CD14-positive monocyte (primary cell): ENCODE measurements around the gene STK31. TPM values are rescaled to one million over a fixed set of nuclear protein-coding genes. Genes with fewer than 3 reads are reported as not detected.

Source experiments
- DNase-seq, 3 donors: peaks; one replicate each; pipeline ENCODE4 v3.0.0-alpha.2; 2011 to 2022
- H2AFZ ChIP-seq: 2 replicates; pipeline ENCODE4 v1.6.0; 2012; ENCODE audit warnings: mild to moderate bottlenecking, low read depth, low read length, inconsistent platforms; ENCODE audit not compliant: insufficient read depth, poor library complexity, severe bottlenecking
- H3K27ac ChIP-seq, 2 donors: 1 replicate in 1 of 2; 2 replicates in 1 of 2; pipeline ENCODE4 v1.5.1; 2012 to 2013; ENCODE audit warnings: low read length in 2 of 2, control low read depth in 1 of 2, inconsistent platforms in 1 of 2, low read depth in 1 of 2, mild to moderate bottlenecking in 1 of 2
- H3K27me3 ChIP-seq, 2 donors: one replicate each; pipeline versions ENCODE4 v1.6.0 to v1.6.1; 2011 to 2013; ENCODE audit warnings: low read length in 2 of 2; ENCODE audit not compliant: control insufficient read depth in 2 of 2, insufficient read depth in 2 of 2
- H3K36me3 ChIP-seq, 2 donors: replicated peaks in 1 of 2; 1 replicate in 1 of 2; 2 replicates in 1 of 2; pipeline versions ENCODE4 v1.5.1 to v1.6.1; 2012 to 2013; ENCODE audit warnings: low read length in 2 of 2, control low read depth in 1 of 2, inconsistent platforms in 1 of 2, mild to moderate bottlenecking in 1 of 2; ENCODE audit not compliant: insufficient read depth in 2 of 2, control insufficient read depth in 1 of 2
- H3K4me1 ChIP-seq, 2 donors: 1 replicate in 1 of 2; 2 replicates in 1 of 2; pipeline versions ENCODE4 v1.5.1 to v1.6.1; 2012 to 2013; ENCODE audit warnings: low read length in 2 of 2, control low read depth in 1 of 2, inconsistent platforms in 1 of 2, mild to moderate bottlenecking in 1 of 2, moderate library complexity in 1 of 2; ENCODE audit not compliant: insufficient read depth in 2 of 2, control insufficient read depth in 1 of 2
- H3K4me2 ChIP-seq: replicated peaks from 2 replicates; pipeline ENCODE3; 2012; ENCODE audit warnings: low read length, moderate library complexity, mild to moderate bottlenecking; ENCODE audit not compliant: poor library complexity, severe bottlenecking; ENCODE audit errors: extremely low read depth
- H3K4me3 ChIP-seq, 3 experiments: fragments of 200-600 bp in 1 of 3; sonication (generic) in 1 of 3; replicated peaks in 1 of 3; 1 replicate in 2 of 3; 2 replicates in 1 of 3; pipeline ENCODE4 v1.5.1; 2011 to 2013; ENCODE audit warnings: low read length in 3 of 3, mild to moderate bottlenecking in 3 of 3, control low read depth in 2 of 3, low read depth in 2 of 3, inconsistent platforms in 1 of 3, moderate library complexity in 1 of 3
- H3K79me2 ChIP-seq: 2 replicates; pipeline ENCODE4 v1.6.0; 2012; ENCODE audit warnings: mild to moderate bottlenecking, control low read depth, inconsistent platforms, low read length, moderate library complexity; ENCODE audit not compliant: insufficient read depth
- H3K9ac ChIP-seq: 2 replicates; pipeline ENCODE4 v1.6.0; 2017; ENCODE audit warnings: low read length, mild to moderate bottlenecking; ENCODE audit not compliant: insufficient read depth, poor library complexity, severe bottlenecking
- H3K9me3 ChIP-seq, 2 donors: replicated peaks in 1 of 2; 1 replicate in 1 of 2; 2 replicates in 1 of 2; pipeline versions ENCODE4 v1.5.1 to v1.6.1; 2012 to 2013; ENCODE audit warnings: low read length in 2 of 2, control low read depth in 1 of 2; ENCODE audit not compliant: control insufficient read depth in 1 of 2, insufficient read depth in 1 of 2
- H4K20me1 ChIP-seq: 2 replicates; pipeline ENCODE4 v1.6.0; 2012; ENCODE audit warnings: mild to moderate bottlenecking, low read length, control low read depth, moderate library complexity; ENCODE audit not compliant: insufficient read depth
- H3K27ac Mint-ChIP-seq, 7 donors: one replicate each; pipeline ENCODE4 v1.8.0; 2020; ENCODE audit warnings: mild to moderate bottlenecking in 7 of 7, mixed read lengths in 7 of 7, moderate library complexity in 6 of 7, inconsistent platforms in 2 of 7
- H3K27me3 Mint-ChIP-seq, 3 donors: one replicate each; pipeline ENCODE4 v1.8.0; 2021 to 2022; ENCODE audit warnings: low read depth in 3 of 3, mild to moderate bottlenecking in 3 of 3, mixed read lengths in 3 of 3, moderate library complexity in 3 of 3, inconsistent platforms in 1 of 3
- H3K36me3 Mint-ChIP-seq, 2 donors: one replicate each; pipeline ENCODE4 v1.8.0; 2020; ENCODE audit warnings: mixed read lengths in 2 of 2, inconsistent platforms in 1 of 2, mild to moderate bottlenecking in 1 of 2
- H3K4me1 Mint-ChIP-seq: one replicate; pipeline ENCODE4 v1.8.0; 2020; ENCODE audit warnings: mild to moderate bottlenecking, mixed read lengths
- H3K4me3 Mint-ChIP-seq, 2 donors: one replicate each; pipeline ENCODE4 v1.8.0; 2020; ENCODE audit warnings: mild to moderate bottlenecking in 2 of 2, mixed read lengths in 2 of 2, moderate library complexity in 1 of 2
- H3K9me3 Mint-ChIP-seq, 7 donors: one replicate each; pipeline ENCODE4 v1.8.0; 2020 to 2022; ENCODE audit warnings: mixed read lengths in 7 of 7, mild to moderate bottlenecking in 6 of 7, moderate library complexity in 6 of 7, inconsistent platforms in 2 of 7
- WGBS: methylation state at CpG from one replicate; pipeline ENCODE4 v1.1.5; 2013; ENCODE audit warnings: missing lambda C conversion rate; ENCODE audit not compliant: insufficient coverage; 5-methylcytosine and 5-hydroxymethylcytosine counted together
- intact Hi-C, 2 donors: fragments of 100-400 bp; cut with micrococcal nuclease; formaldehyde crosslinking; loops; one replicate each; pipeline versions ENCODE4 v1.15.0 to v1.15.1; 2023
- polyA plus RNA-seq, 3 donors: library from polyadenylated mRNA; depleted of rRNA in 1 of 3; unstranded in 2 of 3; stranded (reverse) in 1 of 3; fragments of 300-500 nt in 2 of 3; fragments of >200 nt in 1 of 3; fragmentation: Illumina TruSeq in 2 of 3; gene quantifications; 1 replicate in 2 of 3; 2 replicates in 1 of 3; pipeline ENCODE4 v1.2.3, GENCODE V29; 2012 to 2021
- TF ChIP-seq, protein P1 (sequence below): fragments of 200-600 bp; IDR thresholded peaks from one replicate; pipeline ENCODE4 v1.8.0; 2022; ENCODE audit warnings: antibody characterized with exemption, mild to moderate bottlenecking

The STK31 gene
- polyA plus RNA-seq, 3 donors = 0.11 TPM; not detected in 2

DNA sequence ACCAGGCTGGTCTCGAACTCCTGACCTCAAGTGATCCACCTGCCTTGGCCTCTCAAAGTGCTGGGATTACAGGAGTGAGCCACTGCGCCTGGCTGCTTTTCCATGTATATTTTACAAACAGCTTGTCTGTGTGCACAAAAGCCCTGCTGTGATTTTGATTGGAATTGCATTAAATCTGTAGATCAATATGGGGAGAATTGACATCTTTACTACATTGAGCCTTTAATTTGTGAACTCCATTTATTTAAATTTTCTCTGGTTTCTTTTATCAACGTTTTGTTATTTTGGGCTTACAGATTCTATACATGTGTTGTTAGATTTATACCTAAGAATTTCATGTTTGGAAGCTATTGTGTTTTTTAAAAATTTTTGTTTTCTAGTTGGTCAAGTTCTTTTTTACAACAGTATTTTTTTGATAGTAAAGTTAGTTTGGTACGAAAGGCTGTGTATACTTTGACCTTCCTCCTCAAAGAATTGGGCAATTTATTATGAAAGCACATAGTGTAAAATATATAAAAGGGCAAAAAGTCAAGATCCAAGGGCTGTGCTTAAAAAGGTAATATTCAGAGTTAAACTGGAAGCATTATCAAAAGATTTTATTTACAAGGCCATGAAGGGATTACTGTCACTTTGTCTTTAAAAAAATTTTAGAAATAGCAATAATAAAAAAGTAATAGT is 92.8 kb downstream of the STK31 start:
- Histone ChIP-seq H3K27me3 (no peaks in the 10 kb centered on the region), H3K36me3 (no peaks in the 10 kb centered on the region), H3K4me3 (no peak overlapping the region), H3K4me1 (no peaks in the 10 kb centered on the region), H4K20me1 (no peaks in the 10 kb centered on the region), H3K9me3 (no peaks in the 10 kb centered on the region), H2AFZ (no peak overlapping the region), H3K79me2 (no peaks in the 10 kb centered on the region), H3K4me2 (no peak overlapping the region), H3K9ac (no peak overlapping the region), H3K27ac (no peak overlapping the region)
- TF ChIP-seq, protein P1, sequence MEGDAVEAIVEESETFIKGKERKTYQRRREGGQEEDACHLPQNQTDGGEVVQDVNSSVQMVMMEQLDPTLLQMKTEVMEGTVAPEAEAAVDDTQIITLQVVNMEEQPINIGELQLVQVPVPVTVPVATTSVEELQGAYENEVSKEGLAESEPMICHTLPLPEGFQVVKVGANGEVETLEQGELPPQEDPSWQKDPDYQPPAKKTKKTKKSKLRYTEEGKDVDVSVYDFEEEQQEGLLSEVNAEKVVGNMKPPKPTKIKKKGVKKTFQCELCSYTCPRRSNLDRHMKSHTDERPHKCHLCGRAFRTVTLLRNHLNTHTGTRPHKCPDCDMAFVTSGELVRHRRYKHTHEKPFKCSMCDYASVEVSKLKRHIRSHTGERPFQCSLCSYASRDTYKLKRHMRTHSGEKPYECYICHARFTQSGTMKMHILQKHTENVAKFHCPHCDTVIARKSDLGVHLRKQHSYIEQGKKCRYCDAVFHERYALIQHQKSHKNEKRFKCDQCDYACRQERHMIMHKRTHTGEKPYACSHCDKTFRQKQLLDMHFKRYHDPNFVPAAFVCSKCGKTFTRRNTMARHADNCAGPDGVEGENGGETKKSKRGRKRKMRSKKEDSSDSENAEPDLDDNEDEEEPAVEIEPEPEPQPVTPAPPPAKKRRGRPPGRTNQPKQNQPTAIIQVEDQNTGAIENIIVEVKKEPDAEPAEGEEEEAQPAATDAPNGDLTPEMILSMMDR = no peak
- H3K36me3 Mint-ChIP-seq = no peaks in the 10 kb centered on the region
- no peak for DNase-seq
- no peak overlapping the region for H3K27ac Mint-ChIP-seq
- intact Hi-C loops = no loop called here
- no CpG with 5 or more reads among the region's 4 CpGs for WGBS
- no peaks in the 10 kb centered on the region for H3K4me1 Mint-ChIP-seq
- H3K4me3 Mint-ChIP-seq = no peak overlapping the region
- H3K27me3 Mint-ChIP-seq = peaks cover 0 to 3% (median 1%) of the 10 kb centered on the region in 3 donors
- H3K9me3 Mint-ChIP-seq = peaks cover 0 to 9% (median 3%) of the 10 kb centered on the region in 7 donors

DNA sequence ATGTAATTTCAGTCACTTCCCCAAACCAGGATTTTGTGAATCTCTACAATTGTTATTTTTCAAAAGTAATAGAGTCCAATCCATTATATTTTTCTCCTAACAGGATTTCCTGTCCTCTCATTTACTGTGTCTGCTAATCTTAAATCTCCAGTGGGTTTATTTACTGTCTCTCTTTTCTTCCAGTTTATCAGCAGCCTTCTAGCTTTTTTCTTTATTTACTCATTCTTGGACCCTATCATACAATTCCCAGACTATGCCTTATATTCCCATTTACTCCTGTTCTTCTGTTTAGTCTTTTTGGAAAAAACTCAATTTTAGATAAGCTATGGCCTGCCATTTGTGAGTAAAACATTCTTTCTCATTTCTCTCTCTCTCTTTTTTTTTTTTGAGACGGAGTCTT is 94.7 kb downstream of the STK31 start:
- Mint-ChIP-seq H3K27me3 (peaks cover 0 to 3% (median 1%) of the 10 kb centered on the region in 3 donors), H3K4me3 (no peak overlapping the region), H3K27ac (peak overlapping the region in 1 of 7 donors; percentile 33), H3K36me3 (no peaks in the 10 kb centered on the region), H3K4me1 (no peaks in the 10 kb centered on the region), H3K9me3 (peaks cover 2 to 10% (median 5%) of the 10 kb centered on the region in 7 donors)
- no peaks in the 10 kb centered on the region for H3K4me1 ChIP-seq
- no peaks in the 10 kb centered on the region for H3K36me3 ChIP-seq
- H3K4me2 ChIP-seq = no peak overlapping the region
- no CpG with 5 or more reads among the region's 1 CpG for WGBS
- no peak overlapping the region for H3K4me3 ChIP-seq
- no peak overlapping the region for H3K9ac ChIP-seq
- H4K20me1 ChIP-seq = no peaks in the 10 kb centered on the region
- TF ChIP-seq, protein P1 = no peak
- no peak overlapping the region for H3K27ac ChIP-seq
- intact Hi-C loops = no loop called here
- peaks cover 0 to under 1% of the 10 kb centered on the region in 2 donors for H3K9me3 ChIP-seq
- H3K27me3 ChIP-seq = no peaks in the 10 kb centered on the region
- no peaks in the 10 kb centered on the region for H3K79me2 ChIP-seq
- no peak overlapping the region for H2AFZ ChIP-seq
- DNase-seq = no peak
